ENCODE data around the gene AMOT.

- TF ChIP-seq, protein P1, sequence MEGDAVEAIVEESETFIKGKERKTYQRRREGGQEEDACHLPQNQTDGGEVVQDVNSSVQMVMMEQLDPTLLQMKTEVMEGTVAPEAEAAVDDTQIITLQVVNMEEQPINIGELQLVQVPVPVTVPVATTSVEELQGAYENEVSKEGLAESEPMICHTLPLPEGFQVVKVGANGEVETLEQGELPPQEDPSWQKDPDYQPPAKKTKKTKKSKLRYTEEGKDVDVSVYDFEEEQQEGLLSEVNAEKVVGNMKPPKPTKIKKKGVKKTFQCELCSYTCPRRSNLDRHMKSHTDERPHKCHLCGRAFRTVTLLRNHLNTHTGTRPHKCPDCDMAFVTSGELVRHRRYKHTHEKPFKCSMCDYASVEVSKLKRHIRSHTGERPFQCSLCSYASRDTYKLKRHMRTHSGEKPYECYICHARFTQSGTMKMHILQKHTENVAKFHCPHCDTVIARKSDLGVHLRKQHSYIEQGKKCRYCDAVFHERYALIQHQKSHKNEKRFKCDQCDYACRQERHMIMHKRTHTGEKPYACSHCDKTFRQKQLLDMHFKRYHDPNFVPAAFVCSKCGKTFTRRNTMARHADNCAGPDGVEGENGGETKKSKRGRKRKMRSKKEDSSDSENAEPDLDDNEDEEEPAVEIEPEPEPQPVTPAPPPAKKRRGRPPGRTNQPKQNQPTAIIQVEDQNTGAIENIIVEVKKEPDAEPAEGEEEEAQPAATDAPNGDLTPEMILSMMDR (conservative IDR thresholded peaks at IDR 0.05; ENCODE audit: low read length) = 0 out of 2 replicates have a peak, but pooled peaks have one; percentile 25
- no peak for TF ChIP-seq EZH2phosphoT487 (IDR thresholded peaks at IDR 0.05; ENCODE audit: borderline replicate concordance, low read depth, low read length)
Observed at GRCh38 chrX:112851161-112851779, 10.6 kb upstream of the AMOT start.

Measured in OCI-LY7 (cell line).